ENCODE measurements around the gene IQCE. TPM values are rescaled to one million over a fixed set of nuclear protein-coding genes. Genes with fewer than 3 reads are reported as not detected.

Gene IQCE
- total RNA-seq, 4 donors from 2014 or later: 16.8 to 46.9 (median 26.9) TPM

- Histone ChIP-seq H3K27ac (peak overlapping the region in 3 of 4 donors; percentile 42 to 71 (median 60)), H3K36me3 (peaks cover 0 to 12% (median 0%) of the 10 kb centered on the region in 3 donors), H3K4me3 (peak overlapping the region; percentile 43 to 63 (median 52)), H3K4me1 (peaks cover 0 to 88% (median 69%) of the 10 kb centered on the region in 4 donors), H3K27me3 (peaks cover 0 to 28% of the 10 kb centered on the region in 2 donors), H3K9me3 (no peaks in the 10 kb centered on the region)
- no peak for DNase-seq (ENCODE audit: low spot score in 2 of 2)
- TF ChIP-seq CTCF (IDR thresholded peaks at IDR 0.05): no peak
- TF ChIP-seq EP300 (IDR thresholded peaks at IDR 0.05): no peak
- no peak for TF ChIP-seq POLR2A (IDR thresholded peaks at IDR 0.05)
- WGBS, 2 donors: 14 to 31% methylated on average over 6 to 15 of the region's 21 CpGs
These were observed 37.4 kb upstream of the IQCE start for GRCh38 chr7:2521341-2521745.

GRCh38 chr7:2521952-2522591 is 36.7 kb upstream of the IQCE start:
- TF ChIP-seq CTCF (IDR thresholded peaks at IDR 0.05): peak in 1 of 5 experiments; percentile 8
- no peak for TF ChIP-seq POLR2A (IDR thresholded peaks at IDR 0.05)
- no peak for TF ChIP-seq EP300 (IDR thresholded peaks at IDR 0.05)
- peak overlapping the region in 3 of 4 donors; percentile 49 to 63 (median 55) for H3K4me3 ChIP-seq

GRCh38 chr7:2522780-2523433 is 35.9 kb upstream of the IQCE start:
- peak overlapping the region; percentile 2 to 63 (median 31) for H3K4me3 ChIP-seq
- peak overlapping the region in 3 of 4 donors; percentile 66 to 71 (median 70) for H3K27ac ChIP-seq
- TF ChIP-seq POLR2A (IDR thresholded peaks at IDR 0.05) (no peak), CTCF (IDR thresholded peaks at IDR 0.05) (no peak), EP300 (IDR thresholded peaks at IDR 0.05) (no peak)
- H3K27me3 ChIP-seq: peaks cover 0 to 28% of the 10 kb centered on the region in 2 donors
- H3K9me3 ChIP-seq: no peaks in the 10 kb centered on the region
- H3K36me3 ChIP-seq: peaks cover 0 to 18% (median 0%) of the 10 kb centered on the region in 3 donors
- H3K4me1 ChIP-seq: peaks cover 0 to 94% (median 78%) of the 10 kb centered on the region in 4 donors
- 32 to 37% methylated on average over 17 to 18 of the region's 19 CpGs for WGBS, 2 donors
- no peak for DNase-seq (ENCODE audit: low spot score in 2 of 2)

More at GRCh38 chr7:2521952-2522591, 36.7 kb upstream of the IQCE start:
- Histone ChIP-seq H3K9me3 (no peaks in the 10 kb centered on the region), H3K4me1 (peaks cover 0 to 94% (median 72%) of the 10 kb centered on the region in 4 donors), H3K36me3 (peaks cover 0 to 18% (median 0%) of the 10 kb centered on the region in 3 donors), H3K27ac (peak overlapping the region in 3 of 4 donors; percentile 66 to 71 (median 70)), H3K27me3 (peaks cover 0 to 28% of the 10 kb centered on the region in 2 donors)
- 38 to 39% methylated on average over 8 to 14 of the region's 17 CpGs for WGBS, 2 donors
- DNase-seq (ENCODE audit: low spot score in 2 of 2): no peak

DNA sequence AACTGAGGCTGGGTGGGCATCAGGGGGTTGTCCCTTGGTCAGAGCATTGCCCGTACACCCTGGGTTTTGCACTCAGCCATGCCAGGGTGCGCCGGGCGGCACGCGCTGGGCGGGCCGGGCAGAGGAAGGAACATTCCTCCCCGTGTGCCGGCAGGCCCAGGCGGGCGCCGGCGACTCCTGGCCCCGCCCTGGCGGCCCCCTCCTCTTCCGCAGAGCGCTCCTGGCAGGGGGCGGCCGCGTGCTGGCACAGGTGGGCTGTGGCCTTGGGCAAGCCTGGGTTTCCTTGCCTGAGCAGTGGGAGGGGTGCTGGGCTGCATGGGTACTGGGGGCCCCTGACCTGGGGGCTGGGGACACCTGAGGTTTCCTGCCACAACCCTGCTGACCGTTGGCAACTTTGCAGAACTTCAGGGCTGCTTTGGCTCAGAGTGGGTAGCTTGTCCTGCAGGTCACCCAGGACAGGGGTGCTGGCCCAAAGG is 35.3 kb upstream of the IQCE start:
- Histone ChIP-seq H3K36me3 (peaks cover 0 to 18% (median 0%) of the 10 kb centered on the region in 3 donors), H3K9me3 (no peaks in the 10 kb centered on the region), H3K4me3 (peak overlapping the region in 3 of 4 donors; percentile 2 to 63 (median 13)), H3K27me3 (peaks cover 0 to 28% of the 10 kb centered on the region in 2 donors), H3K4me1 (peaks cover 0 to 94% (median 80%) of the 10 kb centered on the region in 4 donors), H3K27ac (peak overlapping the region in 3 of 4 donors; percentile 66 to 71 (median 70))
- TF ChIP-seq CTCF (IDR thresholded peaks at IDR 0.05) (no peak), EP300 (IDR thresholded peaks at IDR 0.05) (no peak), POLR2A (IDR thresholded peaks at IDR 0.05) (no peak)
- DNase-seq (ENCODE audit: low spot score in 2 of 2): no peak
- WGBS, 2 donors: 35% methylated on average over 17 to 21 of the region's 22 CpGs
